H9 (cell line): ENCODE measurements around the gene TTC28. TPM values are rescaled to one million over a fixed set of nuclear protein-coding genes. Genes with fewer than 3 reads are reported as not detected.
"Not testable (repeated sequence)": the region's sequence is repeated elsewhere in the genome, so short reads cannot be mapped to it uniquely, and the experiment has no call there.

Experiments used
- DNase-seq: peaks from one replicate; pipeline ENCODE4 v3.0.0-alpha.2; 2017
- H2AFZ ChIP-seq: one replicate; pipeline ENCODE4 v1.6.1; 2013; ENCODE audit warnings: mild to moderate bottlenecking, low read length, control low read depth, moderate library complexity
- H2AK5ac ChIP-seq: 2 replicates; pipeline ENCODE4 v1.6.1; 2013; ENCODE audit warnings: low read length, control low read depth, mixed read lengths; ENCODE audit not compliant: insufficient read length
- H2BK120ac ChIP-seq: one replicate; pipeline ENCODE4 v1.6.1; 2013; ENCODE audit warnings: low read depth, mild to moderate bottlenecking, low read length, control low read depth, inconsistent platforms; ENCODE audit not compliant: poor library complexity, severe bottlenecking
- H2BK12ac ChIP-seq: 2 replicates; pipeline ENCODE4 v1.6.1; 2013; ENCODE audit warnings: low read length, control low read depth, mixed read lengths, low read depth; ENCODE audit not compliant: insufficient read length
- H2BK15ac ChIP-seq: 2 replicates; pipeline ENCODE4 v1.6.1; 2013; ENCODE audit warnings: low read depth, low read length, control low read depth
- H2BK20ac ChIP-seq: one replicate; pipeline ENCODE4 v1.6.1; 2013; ENCODE audit warnings: low read depth, mild to moderate bottlenecking, low read length, control low read depth, inconsistent platforms; ENCODE audit not compliant: poor library complexity, severe bottlenecking
- H2BK5ac ChIP-seq: 2 replicates; pipeline ENCODE4 v1.6.1; 2013; ENCODE audit warnings: low read length, control low read depth, mixed read lengths; ENCODE audit not compliant: insufficient read length
- H3K14ac ChIP-seq: 2 replicates; pipeline ENCODE4 v1.6.1; 2013; ENCODE audit warnings: low read length, control low read depth; ENCODE audit not compliant: insufficient read depth
- H3K18ac ChIP-seq: 2 replicates; pipeline ENCODE4 v1.6.1; 2013; ENCODE audit warnings: low read depth, mild to moderate bottlenecking, mixed read lengths, low read length, control low read depth; ENCODE audit not compliant: insufficient read length
- H3K23ac ChIP-seq: 2 replicates; pipeline ENCODE4 v1.6.1; 2013; ENCODE audit warnings: low read length, control low read depth, mixed read lengths, low read depth; ENCODE audit not compliant: insufficient read length
- H3K23me2 ChIP-seq: 2 replicates; pipeline ENCODE4 v1.6.1; 2013; ENCODE audit warnings: low read depth, mild to moderate bottlenecking, mixed read lengths, low read length, control low read depth; ENCODE audit not compliant: insufficient read length, poor library complexity, severe bottlenecking
- H3K27ac ChIP-seq: 2 replicates; pipeline ENCODE4 v1.5.1; 2013; ENCODE audit warnings: low read length, control low read depth, mixed read lengths, low read depth; ENCODE audit not compliant: insufficient read length
- H3K27me3 ChIP-seq: 2 replicates; pipeline ENCODE4 v1.6.1; 2013; ENCODE audit warnings: low read length, control low read depth, inconsistent platforms; ENCODE audit not compliant: insufficient read depth
- H3K4ac ChIP-seq: 2 replicates; pipeline ENCODE4 v1.6.1; 2013; ENCODE audit warnings: low read depth, mild to moderate bottlenecking, control low read depth, inconsistent platforms, low read length, moderate library complexity
- H3K4me1 ChIP-seq: 2 replicates; pipeline ENCODE4 v1.6.1; 2013; ENCODE audit warnings: low read length, control low read depth, inconsistent platforms; ENCODE audit not compliant: insufficient read depth
- H3K4me2 ChIP-seq: 2 replicates; pipeline ENCODE4 v1.6.1; 2013; ENCODE audit warnings: low read length, control low read depth, mixed read lengths; ENCODE audit not compliant: insufficient read length, insufficient read depth
- H3K56ac ChIP-seq: 2 replicates; pipeline ENCODE4 v1.6.1; 2013; ENCODE audit warnings: low read depth, mild to moderate bottlenecking, mixed read lengths, low read length, control low read depth; ENCODE audit not compliant: insufficient read length
- H3K79me1 ChIP-seq: 2 replicates; pipeline ENCODE4 v1.6.1; 2013; ENCODE audit warnings: low read depth, mild to moderate bottlenecking, moderate library complexity, low read length, control low read depth, inconsistent platforms; ENCODE audit not compliant: insufficient read depth, poor library complexity, severe bottlenecking
- H3K79me2 ChIP-seq: 2 replicates; pipeline ENCODE4 v1.6.1; 2013; ENCODE audit warnings: low read length, control low read depth, inconsistent platforms; ENCODE audit not compliant: insufficient read depth
- H3K9ac ChIP-seq: 2 replicates; pipeline ENCODE4 v1.6.1; 2013; ENCODE audit warnings: low read length, control low read depth, mixed read lengths; ENCODE audit not compliant: insufficient read length; ENCODE audit errors: extremely low read depth
- H3K9me3 ChIP-seq: one replicate; pipeline ENCODE4 v1.6.1; 2013; ENCODE audit warnings: low read depth, low read length, inconsistent platforms; ENCODE audit not compliant: control insufficient read depth
- H3T11ph ChIP-seq: one replicate; pipeline ENCODE4 v1.6.1; 2013; ENCODE audit warnings: mild to moderate bottlenecking, low read length, control low read depth, inconsistent platforms
- H4K20me1 ChIP-seq: one replicate; pipeline ENCODE4 v1.6.1; 2013; ENCODE audit not compliant: control insufficient read depth, insufficient read length, insufficient read depth
- H4K5ac ChIP-seq: 2 replicates; pipeline ENCODE4 v1.6.1; 2013; ENCODE audit warnings: low read depth, mild to moderate bottlenecking, mixed read lengths, low read length, control low read depth; ENCODE audit not compliant: insufficient read length
- H4K8ac ChIP-seq: replicated peaks from 2 replicates; pipeline ENCODE4 v1.6.1; 2013; ENCODE audit warnings: low read length, control low read depth, mixed read lengths, low read depth; ENCODE audit not compliant: insufficient read length
- H4K91ac ChIP-seq: 2 replicates; pipeline ENCODE4 v1.6.1; 2013; ENCODE audit warnings: low read depth, mild to moderate bottlenecking, moderate library complexity, mixed read lengths, low read length, control low read depth; ENCODE audit not compliant: insufficient read length
- H3K27ac Mint-ChIP-seq, 3 experiments: 2 replicates in 2 of 3; 3 replicates in 1 of 3; pipeline ENCODE4 v1.8.0; 2020 to 2021; ENCODE audit warnings: mixed read lengths in 3 of 3, mild to moderate bottlenecking in 1 of 3, moderate library complexity in 1 of 3
- H3K27me3 Mint-ChIP-seq: 2 replicates; pipeline ENCODE4 v1.8.0; 2021; ENCODE audit warnings: low read depth, mild to moderate bottlenecking, moderate library complexity, mixed read lengths
- H3K36me3 Mint-ChIP-seq, 3 experiments: 2 replicates in 2 of 3; 3 replicates in 1 of 3; pipeline ENCODE4 v1.8.0; 2020 to 2021; ENCODE audit warnings: low read depth in 3 of 3, mixed read lengths in 3 of 3; ENCODE audit not compliant: insufficient read depth in 1 of 3
- H3K4me1 Mint-ChIP-seq, 2 experiments: 2 replicates each; pipeline ENCODE4 v1.8.0; 2020; ENCODE audit warnings: mixed read lengths in 2 of 2
- H3K4me3 Mint-ChIP-seq, 2 experiments: 2 replicates in 1 of 2; 3 replicates in 1 of 2; pipeline ENCODE4 v1.8.0; 2020 to 2021; ENCODE audit warnings: mild to moderate bottlenecking in 2 of 2, mixed read lengths in 2 of 2, moderate library complexity in 1 of 2
- H3K9me3 Mint-ChIP-seq, 2 experiments: 2 replicates in 1 of 2; 3 replicates in 1 of 2; pipeline ENCODE4 v1.8.0; 2020; ENCODE audit warnings: mild to moderate bottlenecking in 2 of 2, mixed read lengths in 2 of 2, moderate library complexity in 1 of 2
- CTCF ChIP-seq: fragments of 200-600 bp; sonication (generic); conservative IDR thresholded peaks from 3 replicates; pipeline ENCODE4 v1.8.0; 2021; ENCODE audit warnings: antibody characterized with exemption, mild to moderate bottlenecking
- WGBS: extraction: QIAGEN DNeasy Blood & Tissue Kit; methylation state at CpG from one replicate; pipeline ENCODE4 v1.1.7; 2013; ENCODE audit warnings: missing lambda C conversion rate, low lambda C conversion rate, mixed read lengths; ENCODE audit not compliant: insufficient read length; ENCODE audit errors: extremely low coverage; 5-methylcytosine and 5-hydroxymethylcytosine counted together
- total RNA-seq: library from RNA; stranded (reverse); gene quantifications from 2 replicates; pipeline ENCODE4 v1.2.1, GENCODE V29; 2021

Gene TTC28
- total RNA-seq, 1 experiment from 2014 or later = 13.6 TPM

GRCh38 chr22:28198692-28199091 lies 480.9 kb downstream of the TTC28 start:
- H3K14ac ChIP-seq = no peak overlapping the region
- no peak overlapping the region for H3K4ac ChIP-seq
- H2BK15ac ChIP-seq = no peak overlapping the region
- no peak overlapping the region for H3K56ac ChIP-seq
- no peaks in the 10 kb centered on the region for H3K27me3 ChIP-seq
- no peaks in the 10 kb centered on the region for H4K20me1 ChIP-seq
- no peaks in the 10 kb centered on the region for H3K4me1 ChIP-seq
- no peak overlapping the region for H3K18ac ChIP-seq
- H3K4me1 Mint-ChIP-seq = peaks cover 0 to under 1% of the 10 kb centered on the region in 2 experiments; a peak in 2 of 4 replicates
- H3K27ac ChIP-seq = no peak overlapping the region
- H3K27me3 Mint-ChIP-seq = peaks cover 8% of the 10 kb centered on the region
- H4K5ac ChIP-seq = no peak overlapping the region
- no peak overlapping the region for H3K23ac ChIP-seq
- no peak overlapping the region for H2BK5ac ChIP-seq
- H4K91ac ChIP-seq = no peak overlapping the region
- H2AK5ac ChIP-seq = no peak overlapping the region
- no peak overlapping the region for H2BK20ac ChIP-seq
- peaks cover 0 to 4% (median 0%) of the 10 kb centered on the region in 3 experiments; a peak in 2 of 7 replicates for H3K36me3 Mint-ChIP-seq
- no peak overlapping the region for H3T11ph ChIP-seq
- no peak overlapping the region for H3K9ac ChIP-seq
- H3K9me3 ChIP-seq = no peaks in the 10 kb centered on the region
- no peak overlapping the region for H3K4me2 ChIP-seq
- H4K8ac ChIP-seq = no peak overlapping the region
- H3K23me2 ChIP-seq = no peaks in the 10 kb centered on the region
- H2AFZ ChIP-seq = no peak overlapping the region
- DNase-seq = no peak
- H3K4me3 Mint-ChIP-seq = no peak overlapping the region; a peak in 1 of 5 replicates
- WGBS = no CpG with 5 or more reads among the region's 2 CpGs
- no peak overlapping the region for H2BK12ac ChIP-seq
- H3K9me3 Mint-ChIP-seq = peaks cover 4 to 10% of the 10 kb centered on the region in 2 experiments; a peak in 3 of 5 replicates
- no peak for TF ChIP-seq CTCF
- no peaks in the 10 kb centered on the region for H3K79me2 ChIP-seq
- no peak overlapping the region for H2BK120ac ChIP-seq
- no peak overlapping the region for H3K27ac Mint-ChIP-seq
- H3K79me1 ChIP-seq = no peaks in the 10 kb centered on the region

- not testable (repeated sequence) for H3K79me2 ChIP-seq, H4K91ac ChIP-seq, H3K14ac ChIP-seq, H2BK5ac ChIP-seq, H3K27me3 ChIP-seq, H4K20me1 ChIP-seq, H2BK12ac ChIP-seq, H4K8ac ChIP-seq, H3K79me1 ChIP-seq, H3K4me2 ChIP-seq, H3T11ph ChIP-seq, H3K56ac ChIP-seq, H4K5ac ChIP-seq, H3K4me3 Mint-ChIP-seq, H3K23me2 ChIP-seq, H3K4ac ChIP-seq, H3K4me1 ChIP-seq, H2BK20ac ChIP-seq, H2BK120ac ChIP-seq, H3K18ac ChIP-seq, H2AK5ac ChIP-seq, H3K9ac ChIP-seq, H2BK15ac ChIP-seq, H3K23ac ChIP-seq, H3K27ac Mint-ChIP-seq, H3K27ac ChIP-seq, H2AFZ ChIP-seq, H3K9me3 ChIP-seq
- Mint-ChIP-seq H3K36me3 (peaks cover 9 to 22% (median 13%) of the 10 kb centered on the region in 3 experiments; a peak in 6 of 7 replicates), H3K9me3 (peaks cover 28 to 29% of the 10 kb centered on the region in 2 experiments), H3K4me1 (peaks cover 20 to 27% of the 10 kb centered on the region in 2 experiments), H3K27me3 (peaks cover 21% of the 10 kb centered on the region)
- no CpG with 5 or more reads among the region's 8 CpGs for WGBS
- DNase-seq = peak; percentile 52
Observed at GRCh38 chr22:28191571-28191970, 488.1 kb downstream of the TTC28 start.
